DND-41 (cell line): ENCODE data around the gene IL4R.
A peak's percentile ranks its signal among the peaks of the same experiment; 100 is the strongest.
"Not testable (repeated sequence)": the region's sequence is repeated elsewhere in the genome, so short reads cannot be mapped to it uniquely, and the experiment has no call there.

Source experiments
- ATAC-seq: fragments of 200-7000 bp; cut with Tn5 transposase; 3 replicates; pipeline ENCODE4 v1.9.1; 2021; ENCODE audit warnings: low read depth; ENCODE audit not compliant: insufficient read depth
- DNase-seq: peaks from one replicate; pipeline ENCODE4 v3.0.0-alpha.2; 2020
- H2AFZ ChIP-seq: 2 replicates; pipeline ENCODE4 v1.6.0; 2012; ENCODE audit warnings: low read depth, low read length
- H3K27ac ChIP-seq: 2 replicates; pipeline ENCODE4 v1.5.1; 2012; ENCODE audit warnings: low read length, inconsistent platforms
- H3K27me3 ChIP-seq: fragments of 200-600 bp; sonication (generic); 2 replicates; pipeline ENCODE4 v1.6.0; 2012; ENCODE audit warnings: low read length, mild to moderate bottlenecking, inconsistent platforms; ENCODE audit not compliant: insufficient read depth, poor library complexity
- H3K36me3 ChIP-seq: 2 replicates; pipeline ENCODE4 v1.5.1; 2012; ENCODE audit warnings: low read length, inconsistent platforms; ENCODE audit not compliant: insufficient read depth
- H3K4me1 ChIP-seq: 2 replicates; pipeline ENCODE4 v1.5.1; 2012; ENCODE audit warnings: mild to moderate bottlenecking, low read length; ENCODE audit not compliant: insufficient read depth
- H3K4me2 ChIP-seq: 2 replicates; pipeline ENCODE4 v1.6.0; 2012; ENCODE audit warnings: mild to moderate bottlenecking, moderate library complexity, low read length, inconsistent platforms; ENCODE audit not compliant: insufficient read depth
- H3K4me3 ChIP-seq, 2 experiments: fragments of 200-600 bp in 1 of 2; shearing (Covaris generic) in 1 of 2; 2 replicates each; pipeline ENCODE4 v1.5.1; 2012 to 2016; ENCODE audit warnings: inconsistent platforms in 2 of 2, low read length in 2 of 2, mild to moderate bottlenecking in 2 of 2, low read depth in 1 of 2, moderate library complexity in 1 of 2
- H3K79me2 ChIP-seq: 2 replicates; pipeline ENCODE4 v1.6.0; 2012; ENCODE audit warnings: low read length, inconsistent platforms; ENCODE audit not compliant: insufficient read depth
- H3K9ac ChIP-seq: 2 replicates; pipeline ENCODE4 v1.6.0; 2012; ENCODE audit warnings: low read depth, mild to moderate bottlenecking, inconsistent platforms, low read length, moderate library complexity
- H3K9me3 ChIP-seq: 2 replicates; pipeline ENCODE4 v1.5.1; 2012; ENCODE audit warnings: low read length, moderate library complexity, mild to moderate bottlenecking, inconsistent platforms; ENCODE audit not compliant: insufficient read depth, severe bottlenecking
- H4K20me1 ChIP-seq: 2 replicates; pipeline ENCODE4 v1.6.0; 2012; ENCODE audit warnings: low read length; ENCODE audit not compliant: insufficient read depth
- EZH2 ChIP-seq: IDR thresholded peaks from 3 replicates; pipeline ENCODE4 v1.6.1; 2012; ENCODE audit warnings: borderline replicate concordance, low read depth, mild to moderate bottlenecking, moderate library complexity, low read length, inconsistent platforms; ENCODE audit not compliant: severe bottlenecking
- TF ChIP-seq, protein P1 (sequence below): IDR thresholded peaks from 2 replicates; pipeline ENCODE4 v1.5.1; 2012; ENCODE audit warnings: borderline replicate concordance, low read length, moderate library complexity, mild to moderate bottlenecking; ENCODE audit not compliant: poor library complexity, severe bottlenecking; ENCODE audit errors: extremely low read depth

The IL4R gene

DNA sequence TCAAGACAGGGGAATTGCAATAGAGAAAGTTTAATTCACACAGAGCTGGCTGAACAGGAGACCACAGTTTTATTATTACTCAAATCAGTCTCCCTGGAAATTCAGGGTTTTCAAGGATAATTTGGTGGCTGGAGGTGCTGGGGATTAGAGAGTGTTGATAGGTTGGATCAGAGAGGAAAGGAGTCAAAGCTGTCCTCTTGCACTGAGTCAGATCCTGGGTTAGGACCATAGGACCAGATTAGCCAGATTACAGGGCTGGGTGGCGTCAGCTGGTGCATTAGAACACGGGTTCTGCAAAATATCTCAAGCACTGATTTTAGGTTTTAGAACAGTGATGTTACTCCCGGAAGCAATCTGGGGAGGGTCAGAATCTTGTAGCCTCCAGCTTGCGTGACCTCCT lies 43.4 kb upstream of the IL4R start:
- H3K9me3 ChIP-seq = no peaks in the 10 kb centered on the region
- H3K36me3 ChIP-seq = no peaks in the 10 kb centered on the region; the same call in 1 of the 2 replicates
- peaks cover 34% of the 10 kb centered on the region for H3K79me2 ChIP-seq
- H3K27me3 ChIP-seq = no peaks in the 10 kb centered on the region
- H3K4me3 ChIP-seq = no peak overlapping the region
- H3K4me1 ChIP-seq = peaks cover 53% of the 10 kb centered on the region
- peak overlapping the region; percentile 90; the same call in 1 of the 2 replicates for H3K4me2 ChIP-seq
- H3K27ac ChIP-seq = no peak overlapping the region
- H4K20me1 ChIP-seq = no peaks in the 10 kb centered on the region
- no peak overlapping the region for H2AFZ ChIP-seq
- ATAC-seq (no peak), DNase-seq (no peak)
- no peak overlapping the region for H3K9ac ChIP-seq
- TF ChIP-seq, protein P1, sequence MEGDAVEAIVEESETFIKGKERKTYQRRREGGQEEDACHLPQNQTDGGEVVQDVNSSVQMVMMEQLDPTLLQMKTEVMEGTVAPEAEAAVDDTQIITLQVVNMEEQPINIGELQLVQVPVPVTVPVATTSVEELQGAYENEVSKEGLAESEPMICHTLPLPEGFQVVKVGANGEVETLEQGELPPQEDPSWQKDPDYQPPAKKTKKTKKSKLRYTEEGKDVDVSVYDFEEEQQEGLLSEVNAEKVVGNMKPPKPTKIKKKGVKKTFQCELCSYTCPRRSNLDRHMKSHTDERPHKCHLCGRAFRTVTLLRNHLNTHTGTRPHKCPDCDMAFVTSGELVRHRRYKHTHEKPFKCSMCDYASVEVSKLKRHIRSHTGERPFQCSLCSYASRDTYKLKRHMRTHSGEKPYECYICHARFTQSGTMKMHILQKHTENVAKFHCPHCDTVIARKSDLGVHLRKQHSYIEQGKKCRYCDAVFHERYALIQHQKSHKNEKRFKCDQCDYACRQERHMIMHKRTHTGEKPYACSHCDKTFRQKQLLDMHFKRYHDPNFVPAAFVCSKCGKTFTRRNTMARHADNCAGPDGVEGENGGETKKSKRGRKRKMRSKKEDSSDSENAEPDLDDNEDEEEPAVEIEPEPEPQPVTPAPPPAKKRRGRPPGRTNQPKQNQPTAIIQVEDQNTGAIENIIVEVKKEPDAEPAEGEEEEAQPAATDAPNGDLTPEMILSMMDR = no peak
- no peak for TF ChIP-seq EZH2

DNA sequence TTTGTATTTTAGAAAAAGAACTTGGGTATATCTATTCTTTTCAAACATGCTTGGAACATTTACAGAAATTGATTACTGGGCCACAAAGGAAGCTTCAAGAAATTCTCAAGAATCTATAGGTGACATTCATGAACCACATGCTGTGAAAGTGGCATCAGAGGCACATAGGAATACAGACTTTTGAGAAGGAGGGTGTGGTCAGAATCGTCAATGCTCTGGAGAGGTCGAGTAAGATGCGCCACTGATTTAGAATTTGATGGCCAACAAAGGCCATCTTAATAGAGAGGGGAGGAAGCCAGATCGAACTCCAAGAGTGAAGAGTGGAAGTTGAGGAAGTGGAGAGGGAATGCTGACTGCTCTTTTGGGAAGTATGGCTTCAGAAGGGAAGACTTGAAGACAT lies 41.7 kb upstream of the IL4R start:
- no peak for ATAC-seq
- no peak overlapping the region for H3K27ac ChIP-seq

DNA sequence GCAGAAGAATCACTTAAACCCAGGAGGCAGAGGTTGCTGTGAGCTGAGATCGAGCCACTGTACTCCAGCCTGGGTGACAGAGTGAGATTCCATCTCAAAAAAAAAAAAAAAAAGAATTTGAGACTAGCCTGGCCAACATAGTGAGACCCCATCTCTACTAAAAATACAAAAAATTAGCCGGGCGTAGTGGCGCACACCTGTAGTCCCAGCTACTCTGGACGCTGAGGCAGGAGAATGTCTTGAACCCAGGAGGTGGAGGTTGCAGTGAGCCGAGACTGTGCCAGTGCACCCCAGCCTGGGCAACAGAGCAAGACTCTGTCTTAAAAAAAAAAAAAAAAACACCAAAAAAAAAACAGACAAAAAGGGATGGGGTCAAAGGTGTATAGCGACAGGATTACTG lies 41.1 kb upstream of the IL4R start:
- not testable (repeated sequence) for H3K27ac ChIP-seq

More for the DNA sequence above, 41.7 kb upstream of the IL4R start:
- H3K79me2 ChIP-seq = peaks cover 28% of the 10 kb centered on the region
- no peak for TF ChIP-seq EZH2
- TF ChIP-seq, protein P1 = no peak
- H2AFZ ChIP-seq = no peak overlapping the region
- H3K9me3 ChIP-seq = no peaks in the 10 kb centered on the region
- no peak for DNase-seq
- no peaks in the 10 kb centered on the region for H3K27me3 ChIP-seq
- peaks cover 48% of the 10 kb centered on the region for H3K4me1 ChIP-seq
- no peak overlapping the region for H3K4me2 ChIP-seq
- no peak overlapping the region for H3K4me3 ChIP-seq
- no peak overlapping the region for H3K9ac ChIP-seq
- H4K20me1 ChIP-seq = no peaks in the 10 kb centered on the region
- no peaks in the 10 kb centered on the region; the same call in 1 of the 2 replicates for H3K36me3 ChIP-seq

DNA sequence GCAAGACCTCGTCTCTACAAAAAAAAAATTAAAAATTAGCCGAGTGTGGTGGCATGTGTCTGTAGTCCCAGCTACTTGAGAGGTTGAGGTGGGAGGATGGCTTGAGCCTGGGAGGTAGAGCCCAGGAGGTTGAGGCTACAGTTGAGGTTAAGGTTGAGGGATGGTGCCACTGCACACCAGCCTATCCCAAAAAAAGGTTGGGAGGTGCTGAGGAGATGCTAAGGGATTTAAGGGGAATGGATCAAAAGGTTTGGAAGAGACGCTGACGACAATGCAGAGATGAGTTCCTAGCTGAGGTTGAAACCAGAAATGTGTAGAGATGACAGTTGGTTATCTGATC lies 40.5 kb upstream of the IL4R start:
- no peak for ATAC-seq
- no peak overlapping the region for H3K4me2 ChIP-seq
- no peak for TF ChIP-seq EZH2
- TF ChIP-seq, protein P1 = no peak

More for the DNA sequence above, 41.1 kb upstream of the IL4R start:
- H3K79me2 ChIP-seq = peaks cover 22% of the 10 kb centered on the region
- H2AFZ ChIP-seq, ATAC-seq, H3K4me2 ChIP-seq, DNase-seq, H3K36me3 ChIP-seq, H4K20me1 ChIP-seq, H3K27me3 ChIP-seq, H3K4me3 ChIP-seq, H3K9ac ChIP-seq, H3K9me3 ChIP-seq: not testable (repeated sequence)
- peaks cover 42% of the 10 kb centered on the region for H3K4me1 ChIP-seq

More for the DNA sequence above, 40.5 kb upstream of the IL4R start:
- Histone ChIP-seq H3K4me1 (peaks cover 37% of the 10 kb centered on the region), H4K20me1 (no peaks in the 10 kb centered on the region), H3K79me2 (peaks cover 16% of the 10 kb centered on the region), H3K9me3 (no peaks in the 10 kb centered on the region), H3K27me3 (no peaks in the 10 kb centered on the region), H2AFZ (no peak overlapping the region), H3K9ac (no peak overlapping the region), H3K36me3 (no peaks in the 10 kb centered on the region; the same call in 1 of the 2 replicates), H3K4me3 (no peak overlapping the region), H3K27ac (no peak overlapping the region)
- no peak for DNase-seq
